Endothelial cell (in vitro differentiated cells): Measurements from ENCODE around the gene CAPN1. TPM values are rescaled to one million over a fixed set of nuclear protein-coding genes. Genes with fewer than 3 reads are reported as not detected.
"Not testable (repeated sequence)": the region's sequence is repeated elsewhere in the genome, so short reads cannot be mapped to it uniquely, and the experiment has no call there.

Experiments used
- DNase-seq: peaks from one replicate; pipeline ENCODE4 v3.0.0; 2021; ENCODE audit warnings: low spot score
- H3K27ac Mint-ChIP-seq: one replicate; pipeline ENCODE4 v1.8.0; 2021; ENCODE audit warnings: mixed read lengths, inconsistent platforms; ENCODE audit not compliant: unreplicated experiment
- H3K27me3 Mint-ChIP-seq: one replicate; pipeline ENCODE4 v1.8.0; 2021; ENCODE audit warnings: mild to moderate bottlenecking, moderate library complexity, mixed read lengths, inconsistent platforms; ENCODE audit not compliant: unreplicated experiment
- H3K36me3 Mint-ChIP-seq: one replicate; pipeline ENCODE4 v1.8.0; 2021; ENCODE audit warnings: mild to moderate bottlenecking, low read depth, mixed read lengths, inconsistent platforms; ENCODE audit not compliant: unreplicated experiment
- H3K4me1 Mint-ChIP-seq: one replicate; pipeline ENCODE4 v1.8.0; 2021; ENCODE audit warnings: mild to moderate bottlenecking, mixed read lengths, inconsistent platforms; ENCODE audit not compliant: unreplicated experiment
- H3K4me3 Mint-ChIP-seq: one replicate; pipeline ENCODE4 v1.8.0; 2021; ENCODE audit warnings: mild to moderate bottlenecking, mixed read lengths, inconsistent platforms; ENCODE audit not compliant: unreplicated experiment
- H3K9me3 Mint-ChIP-seq: one replicate; pipeline ENCODE4 v1.8.0; 2021; ENCODE audit warnings: mixed read lengths, inconsistent platforms; ENCODE audit not compliant: unreplicated experiment
- CTCF ChIP-seq: fragments of 200-600 bp; sonication (generic); IDR thresholded peaks from one replicate; pipeline ENCODE4 v1.5.0; 2021; ENCODE audit warnings: antibody characterized with exemption; ENCODE audit not compliant: unreplicated experiment
- total RNA-seq: library from RNA; stranded (reverse); fragmentation: NEBNext Ultra II Directional; extraction: Animal tissue kit (Norgen Biotek cat#: 25700); gene quantifications from one replicate; pipeline ENCODE4 v1.2.1, GENCODE V29; 2021; ENCODE audit not compliant: unreplicated experiment

CAPN1 gene
- total RNA-seq, 1 donor from 2014 or later: 148 TPM

GRCh38 chr11:65226103-65226442 is 44.3 kb downstream of the CAPN1 start:
- Mint-ChIP-seq H3K27me3 (peaks cover 1% of the 10 kb centered on the region), H3K27ac (no peak overlapping the region), H3K4me3 (peak overlapping the region; percentile 82), H3K4me1 (peaks cover 37% of the 10 kb centered on the region), H3K36me3 (no peaks in the 10 kb centered on the region), H3K9me3 (no peaks in the 10 kb centered on the region)
- no peak for DNase-seq
- TF ChIP-seq CTCF: no peak

- Mint-ChIP-seq H3K4me3 (no peak overlapping the region), H3K36me3 (no peaks in the 10 kb centered on the region), H3K27ac (no peak overlapping the region), H3K4me1 (peaks cover 29% of the 10 kb centered on the region), H3K27me3 (peaks cover 1% of the 10 kb centered on the region), H3K9me3 (no peaks in the 10 kb centered on the region)
- DNase-seq: no peak
- TF ChIP-seq CTCF: no peak
These were observed 46.2 kb downstream of the CAPN1 start for GRCh38 chr11:65227879-65228278.

- Mint-ChIP-seq H3K9me3 (no peaks in the 10 kb centered on the region), H3K27me3 (peaks cover 5% of the 10 kb centered on the region), H3K27ac (no peak overlapping the region), H3K4me3 (no peak overlapping the region), H3K36me3 (no peaks in the 10 kb centered on the region), H3K4me1 (no peaks in the 10 kb centered on the region)
- DNase-seq: no peak
- TF ChIP-seq CTCF: no peak
These were observed 54.7 kb downstream of the CAPN1 start for GRCh38 chr11:65236194-65237059.

- not testable (repeated sequence) for H3K27ac Mint-ChIP-seq, DNase-seq, H3K36me3 Mint-ChIP-seq, H3K4me3 Mint-ChIP-seq, H3K4me1 Mint-ChIP-seq, H3K9me3 Mint-ChIP-seq, H3K27me3 Mint-ChIP-seq
These were observed 56.6 kb downstream of the CAPN1 start for GRCh38 chr11:65238302-65238701.

GRCh38 chr11:65241134-65241533 is 59.4 kb downstream of the CAPN1 start:
- no peak for DNase-seq
- Mint-ChIP-seq H3K9me3 (no peaks in the 10 kb centered on the region), H3K4me1 (no peaks in the 10 kb centered on the region), H3K4me3 (no peak overlapping the region), H3K27ac (no peak overlapping the region), H3K27me3 (peaks cover 5% of the 10 kb centered on the region), H3K36me3 (peaks cover 4% of the 10 kb centered on the region)
- TF ChIP-seq CTCF: no peak
